Measurements from ENCODE around the gene TANGO2.

DNA sequence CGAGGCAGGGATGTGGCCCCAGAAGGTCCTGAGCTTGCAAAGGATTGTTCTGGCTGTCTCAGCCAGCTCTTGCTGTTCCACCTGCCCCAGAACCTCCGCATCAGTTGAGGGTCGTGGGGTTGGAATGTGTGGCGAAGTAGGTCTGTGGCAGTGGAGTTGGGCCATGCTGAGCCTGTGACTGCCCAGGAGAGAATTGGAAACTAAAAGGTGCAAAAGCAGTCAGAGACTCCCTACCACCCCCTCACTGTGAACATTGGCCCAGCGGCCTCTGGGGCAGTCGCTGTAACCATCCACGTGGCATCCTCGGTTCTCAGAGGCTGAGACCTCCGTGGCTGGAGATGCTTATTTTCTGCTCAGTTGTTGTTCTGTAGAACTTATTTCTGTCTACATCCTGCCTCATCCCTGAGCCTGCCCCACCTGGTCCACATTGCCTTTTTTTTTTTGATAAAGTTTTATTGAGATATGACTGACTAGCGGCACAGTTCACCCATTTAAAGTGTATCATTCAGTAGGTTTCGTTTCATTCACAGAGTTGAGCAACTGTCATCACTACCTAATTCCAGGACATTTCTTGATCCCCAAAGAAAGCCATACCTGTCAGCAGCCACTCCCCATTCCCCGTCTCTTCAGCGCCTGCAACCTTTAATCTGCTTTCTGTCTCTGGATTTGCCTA, 36.8 kb downstream of the TANGO2 start:
- TF ChIP-seq FOXK2 (conservative IDR thresholded peaks at IDR 0.05 in 1 of 2, IDR thresholded peaks at IDR 0.05 in 1 of 2; ENCODE audit: low read depth in 2 of 2) = no peak
- no peak for TF ChIP-seq EP300 (IDR thresholded peaks at IDR 0.05; ENCODE audit: low read length)
- TF ChIP-seq SREBF2 (CRISPR knock-in tag; IDR thresholded peaks at IDR 0.05) = no peak
- TF ChIP-seq SIN3A (IDR thresholded peaks at IDR 0.05; ENCODE audit: borderline replicate concordance in 2 of 2, control insufficient read depth in 1 of 2, low read depth in 2 of 2, low read length in 2 of 2) = no peak
- no peak for TF ChIP-seq LCOR (CRISPR knock-in tag; IDR thresholded peaks at IDR 0.05)
- TF ChIP-seq ZFP30 (CRISPR knock-in tag; IDR thresholded peaks at IDR 0.05; ENCODE audit: borderline replicate concordance) = no peak
- TF ChIP-seq EHMT2 (IDR thresholded peaks at IDR 0.05) = no peak
- no peak for TF ChIP-seq SMAD1 (IDR thresholded peaks at IDR 0.05; ENCODE audit: low read depth, low read length, partially characterized antibody)
- TF ChIP-seq ZZZ3 (IDR thresholded peaks at IDR 0.05) = no peak
- no peak for TF ChIP-seq POLR2A (conservative IDR thresholded peaks at IDR 0.05)
- TF ChIP-seq POLR2AphosphoS5 (IDR thresholded peaks at IDR 0.05; ENCODE audit: control insufficient read depth, insufficient read depth, low read depth, low read length) = peak; percentile 20; the same call in 1 of the 2 replicates

Data from K562 (cell line).